H1 (cell line): ENCODE results near the gene ERGIC2. TPM values are rescaled to one million over a fixed set of nuclear protein-coding genes. Genes with fewer than 3 reads are reported as not detected.
"Not testable (repeated sequence)": the region's sequence is repeated elsewhere in the genome, so short reads cannot be mapped to it uniquely, and the experiment has no call there.

Experiments
- CTCF ChIA-PET: fragments of 300-600 bp; sonication (Branson Sonifier 250); formaldehyde crosslinking; loops from one replicate; lab custom pipeline; 2021; ENCODE audit not compliant: partially characterized antibody; lab: Charles Lee
- POLR2A ChIA-PET: fragments of 300-600 bp; sonication (Branson Sonifier 250); formaldehyde crosslinking; loops from one replicate; lab custom pipeline; 2021; ENCODE audit warnings: inconsistent platforms; ENCODE audit not compliant: partially characterized antibody; lab: Charles Lee
- DNase-seq, 2 experiments: peaks; one replicate each; pipeline versions ENCODE4 v3.0.0 to v3.0.0-alpha.2; 2010 to 2022; ENCODE audit warnings: low spot score in 2 of 2, low read depth in 1 of 2, mixed read lengths in 1 of 2
- FAIRE-seq: peaks from 2 replicates; lab custom pipeline; 2011; peaks lifted over from hg19 to GRCh38; lab: Jason Lieb, UNC
- H2AFZ ChIP-seq: 2 replicates; pipeline ENCODE4 v1.8.1; 2012; ENCODE audit warnings: low read length, inconsistent platforms
- H2AK5ac ChIP-seq: 2 replicates; pipeline ENCODE4 v1.6.1; 2013; ENCODE audit warnings: low read depth, low read length
- H2BK120ac ChIP-seq: replicated peaks from 2 replicates; pipeline ENCODE3; 2013; ENCODE audit warnings: low read depth, low read length, inconsistent platforms
- H2BK12ac ChIP-seq: 2 replicates; pipeline ENCODE4 v1.6.1; 2013; ENCODE audit warnings: low read depth, low read length
- H2BK15ac ChIP-seq: 2 replicates; pipeline ENCODE4 v1.6.1; 2013; ENCODE audit warnings: low read length
- H2BK20ac ChIP-seq: 2 replicates; pipeline ENCODE4 v1.6.1; 2013; ENCODE audit warnings: low read length
- H2BK5ac ChIP-seq: 2 replicates; pipeline ENCODE4 v1.6.1; 2013; ENCODE audit warnings: low read depth, low read length
- H3K14ac ChIP-seq: 2 replicates; pipeline ENCODE4 v1.6.1; 2013; ENCODE audit warnings: inconsistent platforms; ENCODE audit not compliant: insufficient read length
- H3K18ac ChIP-seq: 2 replicates; pipeline ENCODE4 v1.6.1; 2013; ENCODE audit warnings: low read length; ENCODE audit errors: extremely low read depth
- H3K23ac ChIP-seq: 2 replicates; pipeline ENCODE4 v1.6.1; 2013; ENCODE audit warnings: inconsistent platforms; ENCODE audit not compliant: insufficient read length
- H3K23me2 ChIP-seq: 2 replicates; pipeline ENCODE4 v1.6.1; 2013; ENCODE audit warnings: low read depth, low read length
- H3K27ac ChIP-seq: 2 replicates; pipeline ENCODE4 v1.6.1; 2011; ENCODE audit warnings: low read depth, low read length, inconsistent platforms
- H3K27me3 ChIP-seq, 4 experiments: replicated peaks in 1 of 4; 1 replicate in 1 of 4; 2 replicates in 3 of 4; pipeline versions ENCODE4 v1.6.1 to v1.8.1; 2011 to 2013; ENCODE audit warnings: low read length in 3 of 4, mild to moderate bottlenecking in 3 of 4, inconsistent platforms in 2 of 4, mixed read lengths in 2 of 4, moderate library complexity in 1 of 4; ENCODE audit not compliant: control insufficient read depth in 3 of 4, insufficient read depth in 3 of 4; ENCODE audit errors: extremely low read depth in 1 of 4
- H3K36me3 ChIP-seq, 4 experiments: 2 replicates each; pipeline versions ENCODE4 v1.6.1 to v1.8.1; 2011 to 2013; ENCODE audit warnings: mild to moderate bottlenecking in 4 of 4, low read length in 3 of 4, moderate library complexity in 2 of 4, control low read depth in 1 of 4, inconsistent platforms in 1 of 4; ENCODE audit not compliant: insufficient read depth in 4 of 4, control insufficient read depth in 2 of 4
- H3K4ac ChIP-seq: replicated peaks from 2 replicates; pipeline ENCODE3; 2013; ENCODE audit warnings: low read length, low read depth, mixed read lengths, inconsistent platforms; ENCODE audit not compliant: insufficient read length
- H3K4me1 ChIP-seq, 4 experiments: replicated peaks in 1 of 4; 1 replicate in 1 of 4; 2 replicates in 3 of 4; pipeline versions ENCODE4 v1.6.1 to v1.8.1; 2011 to 2013; ENCODE audit warnings: low read length in 3 of 4, inconsistent platforms in 2 of 4, mixed read lengths in 1 of 4; ENCODE audit not compliant: insufficient read depth in 4 of 4, control insufficient read depth in 3 of 4
- H3K4me2 ChIP-seq, 2 experiments: 2 replicates each; pipeline versions ENCODE4 v1.6.1 to v1.8.1; 2011 to 2013; ENCODE audit warnings: low read depth in 2 of 2, low read length in 2 of 2, control low read depth in 1 of 2, inconsistent platforms in 1 of 2, mild to moderate bottlenecking in 1 of 2; ENCODE audit not compliant: insufficient read depth in 1 of 2
- H3K4me3 ChIP-seq, 4 experiments: fragments of 200-600, 300-600 bp in 1 of 4; sonication (generic), shearing (Covaris generic), sonication (Bioruptor Twin) in 1 of 4; 2 replicates each; pipeline versions ENCODE4 v1.5.1 to v1.8.1; 2011 to 2016; ENCODE audit warnings: low read length in 4 of 4, low read depth in 3 of 4, control low read depth in 2 of 4, inconsistent platforms in 2 of 4, mild to moderate bottlenecking in 2 of 4, mixed read lengths in 1 of 4, moderate library complexity in 1 of 4; ENCODE audit not compliant: insufficient read depth in 2 of 4; ENCODE audit errors: extremely low read depth in 1 of 4
- H3K56ac ChIP-seq: replicated peaks from 2 replicates; pipeline ENCODE3; 2013; ENCODE audit warnings: low read depth, mild to moderate bottlenecking, mixed read lengths, low read length, inconsistent platforms; ENCODE audit not compliant: insufficient read length
- H3K79me1 ChIP-seq: 2 replicates; pipeline ENCODE4 v1.6.1; 2013; ENCODE audit warnings: low read depth, low read length, control low read depth
- H3K79me2 ChIP-seq, 2 experiments: 2 replicates each; pipeline versions ENCODE4 v1.6.1 to v1.8.1; 2012 to 2013; ENCODE audit warnings: low read length in 2 of 2, mild to moderate bottlenecking in 2 of 2, inconsistent platforms in 1 of 2; ENCODE audit not compliant: insufficient read depth in 2 of 2, control insufficient read depth in 1 of 2
- H3K9ac ChIP-seq, 4 experiments: replicated peaks in 1 of 4; 1 replicate in 1 of 4; 2 replicates in 3 of 4; pipeline versions ENCODE4 v1.6.1 to v1.8.1; 2011 to 2013; ENCODE audit warnings: low read depth in 3 of 4, low read length in 3 of 4, control low read depth in 2 of 4, mild to moderate bottlenecking in 2 of 4, moderate library complexity in 2 of 4, inconsistent platforms in 1 of 4; ENCODE audit errors: extremely low read depth in 1 of 4
- H3K9me3 ChIP-seq, 2 experiments: 2 replicates each; pipeline versions ENCODE4 v1.6.1 to v1.8.1; 2012 to 2013; ENCODE audit warnings: mild to moderate bottlenecking in 2 of 2, moderate library complexity in 2 of 2, control low read depth in 1 of 2, inconsistent platforms in 1 of 2, low read depth in 1 of 2, low read length in 1 of 2, mixed read lengths in 1 of 2; ENCODE audit not compliant: insufficient read depth in 2 of 2
- H4K20me1 ChIP-seq, 2 experiments: replicated peaks in 1 of 2; 2 replicates each; pipeline versions ENCODE3 to v1.8.1; 2011 to 2013; ENCODE audit warnings: inconsistent platforms in 2 of 2, low read length in 2 of 2, mild to moderate bottlenecking in 1 of 2; ENCODE audit not compliant: insufficient read depth in 2 of 2, control insufficient read depth in 1 of 2
- H4K5ac ChIP-seq: 2 replicates; pipeline ENCODE4 v1.6.1; 2013; ENCODE audit warnings: low read length, low read depth, mixed read lengths, inconsistent platforms; ENCODE audit not compliant: insufficient read length
- H4K8ac ChIP-seq: 2 replicates; pipeline ENCODE4 v1.8.0; 2013; ENCODE audit warnings: mild to moderate bottlenecking, moderate library complexity, low read length, inconsistent platforms; ENCODE audit not compliant: insufficient read depth; ENCODE audit errors: extremely low read depth
- H4K91ac ChIP-seq: replicated peaks from 2 replicates; pipeline ENCODE3; 2013; ENCODE audit warnings: low read length, mixed read lengths, inconsistent platforms; ENCODE audit not compliant: insufficient read length
- polyA plus RNA-seq, 7 experiments: library from polyadenylated mRNA; depleted of rRNA in 3 of 7; stranded (reverse) in 5 of 7; unstranded in 2 of 7; fragments of >200 nt in 5 of 7; fragments of 200-250 nt in 2 of 7; gene quantifications; 1 replicate in 5 of 7; 2 replicates in 1 of 7; 4 replicates in 1 of 7; pipeline versions ENCODE4 v1.2.1 to v1.2.3, GENCODE V29; 2011 to 2013; ENCODE audit warnings: missing spikeins in 2 of 7, mixed read lengths in 2 of 7
- total RNA-seq: library from RNA; stranded (reverse); fragmentation: NEBNext Ultra II Directional; extraction: Animal tissue kit (Norgen Biotek cat#: 25700); gene quantifications from 2 replicates; pipeline ENCODE4 v1.2.1, GENCODE V29; 2021

The ERGIC2 gene
- total and polyA plus RNA-seq, 2 of the 8 experiments (the other 6 are each of a cell fraction or from before 2014, with no cell fraction given): 16.5 to 61.8 TPM

GRCh38 chr12:29290475-29290874, 90.5 kb downstream of the ERGIC2 start:
- H3K4ac ChIP-seq, FAIRE-seq, H2AK5ac ChIP-seq, H4K5ac ChIP-seq, H4K20me1 ChIP-seq, H3K23me2 ChIP-seq, H3K4me1 ChIP-seq, H2BK12ac ChIP-seq, H3K27ac ChIP-seq, H3K79me1 ChIP-seq, H4K91ac ChIP-seq, H3K79me2 ChIP-seq, H3K56ac ChIP-seq, POLR2A ChIA-PET, H2BK120ac ChIP-seq, DNase-seq, H3K14ac ChIP-seq, H2BK15ac ChIP-seq, H3K4me2 ChIP-seq, H3K9me3 ChIP-seq, H4K8ac ChIP-seq, H2BK20ac ChIP-seq, H3K36me3 ChIP-seq, H2BK5ac ChIP-seq, H3K4me3 ChIP-seq, H3K23ac ChIP-seq, H2AFZ ChIP-seq, H3K9ac ChIP-seq, H3K27me3 ChIP-seq, H3K18ac ChIP-seq: not testable (repeated sequence)
- CTCF ChIA-PET: interaction anchor here (1.5 kb wide), 1 partner anchor 21 kb away, joined by 3 read pairs; no protein-coding TSS in a partner anchor
